Adrenal gland (tissue), 12 donors: ENCODE results near the gene C20orf144. TPM values are rescaled to one million over a fixed set of nuclear protein-coding genes. Genes with fewer than 3 reads are reported as not detected.
"Not testable (repeated sequence)": the region's sequence is repeated elsewhere in the genome, so short reads cannot be mapped to it uniquely, and the experiment has no call there.

Experiments used
- DNase-seq, 7 donors: peaks; one replicate each; pipeline ENCODE4 v3.0.0-alpha.2; 2019 to 2020
- H3K27ac ChIP-seq, 5 donors: fragments of 200-600 bp; sonication (generic) in 4 of 5; 1 replicate in 3 of 5; 2 replicates in 2 of 5; pipeline versions ENCODE4 v1.5.1 to v1.8.0; 2016 to 2020; ENCODE audit warnings: mild to moderate bottlenecking in 1 of 5
- H3K27me3 ChIP-seq: fragments of 200-600 bp; 2 replicates; pipeline ENCODE4 v1.8.0; 2021
- H3K36me3 ChIP-seq, 2 donors: fragments of 200-600 bp; replicated peaks in 1 of 2; 1 replicate in 1 of 2; 2 replicates in 1 of 2; pipeline versions ENCODE4 v1.5.1 to v1.8.0; 2018 to 2022
- H3K4me1 ChIP-seq, 2 donors: fragments of 200-600 bp; replicated peaks in 1 of 2; 1 replicate in 1 of 2; 2 replicates in 1 of 2; pipeline versions ENCODE4 v1.5.1 to v1.8.0; 2018 to 2021
- H3K4me3 ChIP-seq, 4 donors: fragments of 200-600 bp; sonication (generic) in 3 of 4; one replicate each; pipeline ENCODE4 v1.5.1; 2016 to 2018
- H3K9me3 ChIP-seq, 3 donors: fragments of 200-600 bp; sonication (generic) in 1 of 3; replicated peaks in 1 of 3; 1 replicate in 2 of 3; 2 replicates in 1 of 3; pipeline versions ENCODE4 v1.5.1 to v1.8.0; 2016 to 2021
- POLR2A ChIP-seq, 2 donors: fragments of 450-650 bp; IDR thresholded peaks; one replicate each; pipeline ENCODE4 v1.6.1; 2017; ENCODE audit warnings: antibody characterized with exemption in 2 of 2, mild to moderate bottlenecking in 2 of 2, moderate library complexity in 1 of 2
- WGBS, 4 donors: extraction: QIAGEN DNeasy Blood & Tissue Kit in 2 of 4; methylation state at CpG; one replicate each; pipeline versions ENCODE4 v1.1.5 to v1.1.7; 2013 to 2017; 5-methylcytosine and 5-hydroxymethylcytosine counted together
- intact Hi-C, 2 donors: fragments of 100-400 bp; cut with DNase I; formaldehyde crosslinking; loops; one replicate each; pipeline versions ENCODE4 v1.14.1 to v1.15.0; 2022 to 2023
- polyA plus RNA-seq, 3 donors: library from polyadenylated mRNA; stranded (reverse); fragments of 200-250 nt in 2 of 3; fragments of 350-450 nt in 1 of 3; fragmentation: Illumina TruSeq in 1 of 3; extraction: RNeasy Lipid Tissue Mini Kit (QIAGEN cat#74804) in 1 of 3; gene quantifications; one replicate each; pipeline ENCODE4 v1.2.3, GENCODE V29; 2013 to 2014
- total RNA-seq, 9 donors: library from RNA; depleted of rRNA in 4 of 9; stranded (reverse); fragments of >200 nt in 4 of 9; fragments of 120-200 nt in 1 of 9; fragmentation: NEBNext Ultra II Directional in 1 of 9; extraction: Animal tissue kit (Norgen Biotek cat#: 25700) in 1 of 9; gene quantifications; one replicate each; pipeline versions ENCODE4 v1.1.0 to v1.2.4, GENCODE V29; 2013 to 2023
- TF ChIP-seq, protein P1 (sequence below), 6 experiments: fragments of 450-650 bp in 4 of 6; fragments of 200-600 bp in 2 of 6; sonication (generic) in 1 of 6; IDR thresholded peaks; 1 replicate in 5 of 6; 2 replicates in 1 of 6; pipeline versions ENCODE4 v1.5.1 to v1.8.0; 2016 to 2021; ENCODE audit warnings: antibody characterized with exemption in 6 of 6, mild to moderate bottlenecking in 2 of 6, moderate library complexity in 1 of 6
- donor health status: healthy with polysubstance abuse.
- donor health status: Bipolar disorder and iron deficiency.
- donor health status: DM: yes; HTN: yes; CAD: no.
- donor health status: DM: no; HTN: no; CAD: no.
- donor health status: DM: no; HTN: no; CAD: no.
- donor health status: DM: yes; HTN: yes; CAD: no.

C20orf144 gene
- total and polyA plus RNA-seq, 12 donors, result 0.06 to 0.32 (median 0.14) TPM; not detected in 7

DNA sequence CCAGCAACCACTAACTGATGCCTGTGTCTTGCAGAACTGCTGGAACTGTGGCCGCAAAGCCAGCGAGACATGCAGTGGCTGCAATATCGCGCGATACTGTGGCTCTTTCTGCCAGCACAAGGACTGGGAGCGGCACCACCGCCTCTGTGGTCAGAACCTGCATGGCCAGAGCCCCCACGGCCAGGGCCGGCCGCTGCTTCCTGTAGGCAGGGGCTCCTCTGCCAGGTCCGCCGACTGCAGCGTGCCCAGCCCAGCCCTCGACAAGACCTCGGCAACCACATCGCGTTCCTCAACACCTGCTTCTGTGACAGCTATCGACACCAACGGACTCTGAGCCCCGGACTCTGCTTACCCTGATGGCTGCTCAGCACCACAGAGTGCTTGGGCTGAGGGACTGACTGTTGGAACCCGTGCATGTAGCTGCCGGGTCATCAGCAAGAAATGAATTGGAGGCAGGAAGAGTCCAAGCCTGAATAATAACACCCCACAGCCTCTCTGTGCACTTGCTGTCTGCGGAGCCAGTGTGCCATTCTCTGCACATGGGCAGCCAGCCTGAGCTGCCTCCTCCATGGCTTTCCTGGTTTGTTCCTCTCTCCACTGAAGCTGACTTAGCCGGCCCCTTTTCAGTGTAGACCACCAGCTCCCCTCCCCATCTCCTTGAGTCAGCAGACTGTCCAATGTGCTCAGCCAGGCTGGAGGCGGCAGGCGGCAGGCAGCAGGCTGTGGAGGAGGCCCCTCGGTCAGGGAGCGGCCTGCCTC lies 17.6 kb upstream of the C20orf144 start:
- H3K36me3 ChIP-seq, result peaks cover 0 to 38% of the 10 kb centered on the region in 2 donors

GRCh38 chr20:33645072-33645358 lies 17.1 kb upstream of the C20orf144 start:
- peaks cover 0 to 35% of the 10 kb centered on the region in 2 donors for H3K36me3 ChIP-seq
- intact Hi-C loops, result loop anchor here in 1 of 2 donors (5.0 kb wide), 1 partner anchor 193 kb away; no protein-coding TSS in a partner anchor
- no peaks in the 10 kb centered on the region for H3K27me3 ChIP-seq
- no peak for TF ChIP-seq POLR2A (IDR thresholded peaks at IDR 0.05)
- TF ChIP-seq, protein P1, sequence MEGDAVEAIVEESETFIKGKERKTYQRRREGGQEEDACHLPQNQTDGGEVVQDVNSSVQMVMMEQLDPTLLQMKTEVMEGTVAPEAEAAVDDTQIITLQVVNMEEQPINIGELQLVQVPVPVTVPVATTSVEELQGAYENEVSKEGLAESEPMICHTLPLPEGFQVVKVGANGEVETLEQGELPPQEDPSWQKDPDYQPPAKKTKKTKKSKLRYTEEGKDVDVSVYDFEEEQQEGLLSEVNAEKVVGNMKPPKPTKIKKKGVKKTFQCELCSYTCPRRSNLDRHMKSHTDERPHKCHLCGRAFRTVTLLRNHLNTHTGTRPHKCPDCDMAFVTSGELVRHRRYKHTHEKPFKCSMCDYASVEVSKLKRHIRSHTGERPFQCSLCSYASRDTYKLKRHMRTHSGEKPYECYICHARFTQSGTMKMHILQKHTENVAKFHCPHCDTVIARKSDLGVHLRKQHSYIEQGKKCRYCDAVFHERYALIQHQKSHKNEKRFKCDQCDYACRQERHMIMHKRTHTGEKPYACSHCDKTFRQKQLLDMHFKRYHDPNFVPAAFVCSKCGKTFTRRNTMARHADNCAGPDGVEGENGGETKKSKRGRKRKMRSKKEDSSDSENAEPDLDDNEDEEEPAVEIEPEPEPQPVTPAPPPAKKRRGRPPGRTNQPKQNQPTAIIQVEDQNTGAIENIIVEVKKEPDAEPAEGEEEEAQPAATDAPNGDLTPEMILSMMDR (IDR thresholded peaks at IDR 0.05), result no peak
- no peak overlapping the region for H3K27ac ChIP-seq
- no peaks in the 10 kb centered on the region for H3K4me1 ChIP-seq
- 72 to 90% (median 86%) methylated on average over 3 to 4 of the region's 4 CpGs for WGBS, 4 donors
- no peaks in the 10 kb centered on the region for H3K9me3 ChIP-seq
- no peak overlapping the region for H3K4me3 ChIP-seq
- DNase-seq, result no peak

More for the DNA sequence above, 17.6 kb upstream of the C20orf144 start:
- H3K4me3 ChIP-seq, result no peak overlapping the region
- no peaks in the 10 kb centered on the region for H3K4me1 ChIP-seq
- WGBS, 4 donors, result 83 to 94% (median 92%) methylated on average over 9 to 28 of the region's 28 CpGs
- no peaks in the 10 kb centered on the region for H3K9me3 ChIP-seq
- no peak for TF ChIP-seq POLR2A (IDR thresholded peaks at IDR 0.05)
- TF ChIP-seq, protein P1 (IDR thresholded peaks at IDR 0.05), result no peak
- H3K27ac ChIP-seq, result no peak overlapping the region
- intact Hi-C loops, result loop anchor here in 1 of 2 donors (5.0 kb wide), 1 partner anchor 192 kb away; no protein-coding TSS in a partner anchor
- DNase-seq, result peak in 1 of 7 donors; percentile 46
- no peaks in the 10 kb centered on the region for H3K27me3 ChIP-seq

- TF ChIP-seq POLR2A (IDR thresholded peaks at IDR 0.05), result no peak
- TF ChIP-seq, protein P1 (IDR thresholded peaks at IDR 0.05), result no peak
- intact Hi-C loops, result loop anchor here in 1 of 2 donors (5.0 kb wide), 1 partner anchor 193 kb away; no protein-coding TSS in a partner anchor
- H3K27me3 ChIP-seq, result no peaks in the 10 kb centered on the region
- DNase-seq, result peak in 1 of 7 donors; percentile 50
- peaks cover 0 to 33% of the 10 kb centered on the region in 2 donors for H3K36me3 ChIP-seq
- 78 to 97% (median 94%) methylated on average over 2 of the region's 2 CpGs for WGBS, 4 donors
- H3K4me1 ChIP-seq, result no peaks in the 10 kb centered on the region
- no peak overlapping the region for H3K27ac ChIP-seq
- H3K4me3 ChIP-seq, result no peak overlapping the region
- H3K9me3 ChIP-seq, result no peaks in the 10 kb centered on the region
These were observed 16.7 kb upstream of the C20orf144 start for GRCh38 chr20:33645396-33645795.

DNA sequence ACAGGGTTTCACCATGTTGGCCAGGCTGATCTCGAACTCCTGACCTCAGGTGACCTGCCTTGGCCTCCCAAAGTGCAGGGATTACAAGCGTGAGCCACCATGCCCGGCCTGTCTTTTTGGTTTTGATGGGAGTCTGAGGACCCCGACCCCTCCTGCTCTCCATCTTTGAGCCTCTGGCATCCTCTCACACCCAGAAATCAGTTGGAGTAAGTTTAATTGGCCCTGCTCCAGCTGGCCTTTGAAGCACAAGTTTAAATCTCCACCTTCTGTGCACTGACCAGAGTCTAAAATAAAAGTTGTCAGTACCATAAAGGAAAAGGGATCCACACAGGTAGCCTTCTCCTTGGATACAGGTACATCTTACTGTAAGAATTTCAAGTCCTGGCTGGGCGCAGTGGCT lies 15.9 kb upstream of the C20orf144 start:
- intact Hi-C loops, result loop anchor here in 1 of 2 donors (5.0 kb wide), 1 partner anchor 194 kb away; no protein-coding TSS in a partner anchor
- H3K4me3 ChIP-seq, result no peak overlapping the region

GRCh38 chr20:33646959-33647602 lies 15.0 kb upstream of the C20orf144 start:
- peaks cover 0 to 28% of the 10 kb centered on the region in 2 donors for H3K36me3 ChIP-seq
- H3K4me3 ChIP-seq, H3K27me3 ChIP-seq, H3K4me1 ChIP-seq, H3K27ac ChIP-seq, H3K9me3 ChIP-seq: not testable (repeated sequence)
- DNase-seq, result peak in 1 of 7 donors; percentile 27
- 86 to 91% (median 89%) methylated on average over 12 to 14 of the region's 14 CpGs for WGBS, 4 donors
- intact Hi-C loops, result loop anchor here in 1 of 2 donors (5.0 kb wide), 1 partner anchor 195 kb away; no protein-coding TSS in a partner anchor

More for the DNA sequence above, 15.9 kb upstream of the C20orf144 start:
- no peak overlapping the region for H3K27ac ChIP-seq
- no peaks in the 10 kb centered on the region for H3K9me3 ChIP-seq
- WGBS, 4 donors, result 94 to 98% (median 96%) methylated on average over 5 of the region's 5 CpGs
- peaks cover 0 to 28% of the 10 kb centered on the region in 2 donors for H3K36me3 ChIP-seq
- no peaks in the 10 kb centered on the region for H3K27me3 ChIP-seq
- no peaks in the 10 kb centered on the region for H3K4me1 ChIP-seq
- TF ChIP-seq POLR2A (IDR thresholded peaks at IDR 0.05), result no peak
- TF ChIP-seq, protein P1 (IDR thresholded peaks at IDR 0.05), result no peak
- peak in 1 of 7 donors; percentile 36 for DNase-seq
